A549 (cell line): ENCODE measurements around the gene RPS6KA4. TPM values are rescaled to one million over a fixed set of nuclear protein-coding genes. Genes with fewer than 3 reads are reported as not detected.

Experiments
- ATAC-seq, 2 experiments: fragments of 200-7000 bp in 1 of 2; fragments of >200 bp in 1 of 2; cut with Nextera tagmentation in 1 of 2; cut with Tn5 transposase in 1 of 2; 3 replicates each; pipeline versions ENCODE4 v1.8.0 to v1.9.1; 2018 to 2020; ENCODE audit warnings: mild to moderate bottlenecking in 1 of 2, moderate library complexity in 1 of 2
- CTCF ChIA-PET: fragments of 300-600 bp; sonication (Branson Sonifier 250); formaldehyde crosslinking; extraction: SDS; loops from one replicate; lab custom pipeline; 2021; ENCODE audit warnings: antibody characterized with exemption, inconsistent platforms; lab: Yijun Ruan, JAX
- POLR2A ChIA-PET: fragments of 350-600 bp; formaldehyde crosslinking; extraction: SDS; loops from one replicate; lab custom pipeline; 2021; ENCODE audit warnings: antibody characterized with exemption, inconsistent platforms; lab: Yijun Ruan, JAX
- DNase-seq, 2 experiments: peaks; one replicate each; pipeline versions ENCODE4 v3.0.0 to v3.0.0-alpha.2; 2011 to 2016; ENCODE audit warnings: low read depth in 1 of 2, low spot score in 1 of 2
- FAIRE-seq: peaks from 2 replicates; lab custom pipeline; 2011; peaks lifted over from hg19 to GRCh38; lab: Jason Lieb, UNC
- H3K27ac ChIP-seq, 2 experiments: fragments of >200 bp; sonication (Bioruptor Twin); formaldehyde crosslinking; 3 replicates each; pipeline ENCODE4 v1.5.1; 2016 to 2017
- H3K4me1 ChIP-seq: fragments of >200 bp; sonication (Bioruptor Twin); formaldehyde crosslinking; 3 replicates; pipeline ENCODE4 v1.6.1; 2016
- H3K4me2 ChIP-seq: fragments of >200 bp; sonication (Bioruptor Twin); formaldehyde crosslinking; 3 replicates; pipeline ENCODE4 v1.6.1; 2016
- H3K4me3 ChIP-seq: fragments of >200 bp; sonication (Bioruptor Twin); formaldehyde crosslinking; 3 replicates; pipeline ENCODE4 v1.5.1; 2016
- H3K9me3 ChIP-seq: fragments of >200 bp; sonication (Bioruptor Twin); formaldehyde crosslinking; 3 replicates; pipeline ENCODE4 v1.6.1; 2016
- CBX8 ChIP-seq: fragments of 200-600 bp; sonication (generic); IDR thresholded peaks from 2 replicates; pipeline ENCODE4 v1.6.1; 2016
- ESRRA ChIP-seq: fragments of 150-350 bp; IDR thresholded peaks from 2 replicates; pipeline ENCODE4 v1.6.1; 2014; ENCODE audit warnings: mild to moderate bottlenecking, low read length, borderline replicate concordance
- GATA3 ChIP-seq: IDR thresholded peaks from 2 replicates; pipeline ENCODE4 v1.6.1; 2012; ENCODE audit warnings: borderline replicate concordance
- HDAC2 ChIP-seq: fragments of 200-600 bp; sonication (generic); IDR thresholded peaks from 2 replicates; pipeline ENCODE4 v1.6.1; 2016
- HOXB5 ChIP-seq: fragments of 250-450 bp; sonication (Bioruptor Pico); IDR thresholded peaks from 2 replicates; pipeline ENCODE4 v1.5.0; 2020; ENCODE audit warnings: mild to moderate bottlenecking, moderate library complexity
- MYC ChIP-seq: IDR thresholded peaks from 2 replicates; pipeline ENCODE4 v1.6.1; 2012; ENCODE audit warnings: mild to moderate bottlenecking, inconsistent platforms, low read length, improper control_type of control experiment, borderline replicate concordance
- PHF8 ChIP-seq: fragments of 200-600 bp; sonication (generic); IDR thresholded peaks from 2 replicates; pipeline ENCODE4 v1.6.1; 2016; ENCODE audit warnings: low read depth, mild to moderate bottlenecking, antibody characterized with exemption, moderate library complexity, borderline replicate concordance
- POLR2AphosphoS2 ChIP-seq: conservative IDR thresholded peaks from 2 replicates; pipeline ENCODE4 v1.6.1; 2012; ENCODE audit warnings: low read length, improper control_type of control experiment, inconsistent platforms
- RNF2 ChIP-seq: fragments of 200-600 bp; sonication (generic); IDR thresholded peaks from 2 replicates; pipeline ENCODE4 v1.6.1; 2016; ENCODE audit warnings: low read depth, mild to moderate bottlenecking, antibody characterized with exemption, moderate library complexity, borderline replicate concordance
- SMC3 ChIP-seq: fragments of >200 bp; sonication (Bioruptor Twin); formaldehyde crosslinking; IDR thresholded peaks from 3 replicates; pipeline ENCODE4 v1.6.1; 2018; ENCODE audit warnings: inconsistent platforms
- SREBF2 ChIP-seq: fragments of 450-650 bp; IDR thresholded peaks from 2 replicates; pipeline ENCODE4 v1.6.1; 2014; ENCODE audit warnings: mild to moderate bottlenecking, moderate library complexity
- WGBS: methylation state at CpG from one replicate; pipeline ENCODE4 v1.1.6; 2017; ENCODE audit errors: missing lambda C conversion rate; 5-methylcytosine and 5-hydroxymethylcytosine counted together
- polyA plus RNA-seq, 4 experiments: library from polyadenylated mRNA; depleted of rRNA in 3 of 4; stranded (reverse); fragments of >200 nt; fragmentation: RNase III in 1 of 4; extraction: RNeasy Plus Mini Kit Qiagen cat#74134 plus additional on column Dnase treatment in 1 of 4; gene quantifications; 2 replicates in 3 of 4; 3 replicates in 1 of 4; pipeline ENCODE4 v1.2.3, GENCODE V29; 2011 to 2017
- TF ChIP-seq, protein P1 (sequence below): fragments of >200 bp; sonication (Bioruptor Twin); formaldehyde crosslinking; IDR thresholded peaks from 3 replicates; pipeline ENCODE4 v1.6.1; 2016
- TF ChIP-seq, protein P2 (sequence below): fragments of 200-600 bp; sonication (generic); IDR thresholded peaks from 2 replicates; pipeline ENCODE4 v1.6.1; 2016; ENCODE audit warnings: antibody characterized with exemption, mild to moderate bottlenecking, moderate library complexity
- TF ChIP-seq, protein P3 (sequence below): fragments of 450-650 bp; IDR thresholded peaks from 2 replicates; pipeline ENCODE4 v1.6.1; 2014; ENCODE audit warnings: antibody characterized with exemption
- TF ChIP-seq, protein P4 (sequence below): IDR thresholded peaks from 2 replicates; pipeline ENCODE4 v1.6.1; 2012
- TF ChIP-seq, protein P5 (sequence below): fragments of 250-450 bp; sonication (Bioruptor Pico); IDR thresholded peaks from 2 replicates; pipeline ENCODE4 v1.5.0; 2020; ENCODE audit warnings: low read depth, mild to moderate bottlenecking, moderate library complexity

Gene RPS6KA4
- polyA plus RNA-seq, 2 of the 4 experiments (the other 2 are of a cell fraction) = 21.4 to 35.9 TPM

DNA sequence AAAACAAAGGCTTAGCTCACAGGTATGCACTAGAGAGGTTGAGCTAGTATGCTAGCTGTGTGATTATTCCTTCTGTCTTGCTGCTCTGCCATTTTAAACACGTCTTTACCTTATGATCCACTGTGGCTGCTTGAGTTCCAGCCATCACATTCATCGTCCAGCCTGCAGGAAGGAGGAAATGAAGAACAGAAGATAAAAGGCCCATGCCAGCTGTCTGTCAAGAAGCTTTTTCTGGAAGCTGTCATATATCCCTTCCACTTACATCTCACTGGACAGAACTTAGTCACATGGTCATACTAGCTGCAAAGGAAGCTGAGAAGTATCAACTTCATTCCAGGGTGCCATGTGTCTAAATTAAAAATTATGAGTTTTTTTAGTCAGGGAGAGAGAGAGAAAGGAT is 31.6 kb upstream of the RPS6KA4 start:
- 87% methylated on average over 2 of the region's 2 CpGs for WGBS
- H3K4me3 ChIP-seq = no peak overlapping the region
- ATAC-seq = no peak
- TF ChIP-seq CBX8 (no peak), HDAC2 (no peak), HOXB5 (no peak), POLR2AphosphoS2 (no peak), ESRRA (no peak), GATA3 (no peak), MYC (no peak), SREBF2 (no peak), SMC3 (no peak)
- TF ChIP-seq, protein P1, sequence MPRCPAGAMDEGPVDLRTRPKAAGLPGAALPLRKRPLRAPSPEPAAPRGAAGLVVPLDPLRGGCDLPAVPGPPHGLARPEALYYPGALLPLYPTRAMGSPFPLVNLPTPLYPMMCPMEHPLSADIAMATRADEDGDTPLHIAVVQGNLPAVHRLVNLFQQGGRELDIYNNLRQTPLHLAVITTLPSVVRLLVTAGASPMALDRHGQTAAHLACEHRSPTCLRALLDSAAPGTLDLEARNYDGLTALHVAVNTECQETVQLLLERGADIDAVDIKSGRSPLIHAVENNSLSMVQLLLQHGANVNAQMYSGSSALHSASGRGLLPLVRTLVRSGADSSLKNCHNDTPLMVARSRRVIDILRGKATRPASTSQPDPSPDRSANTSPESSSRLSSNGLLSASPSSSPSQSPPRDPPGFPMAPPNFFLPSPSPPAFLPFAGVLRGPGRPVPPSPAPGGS = no peak
- TF ChIP-seq, protein P2, sequence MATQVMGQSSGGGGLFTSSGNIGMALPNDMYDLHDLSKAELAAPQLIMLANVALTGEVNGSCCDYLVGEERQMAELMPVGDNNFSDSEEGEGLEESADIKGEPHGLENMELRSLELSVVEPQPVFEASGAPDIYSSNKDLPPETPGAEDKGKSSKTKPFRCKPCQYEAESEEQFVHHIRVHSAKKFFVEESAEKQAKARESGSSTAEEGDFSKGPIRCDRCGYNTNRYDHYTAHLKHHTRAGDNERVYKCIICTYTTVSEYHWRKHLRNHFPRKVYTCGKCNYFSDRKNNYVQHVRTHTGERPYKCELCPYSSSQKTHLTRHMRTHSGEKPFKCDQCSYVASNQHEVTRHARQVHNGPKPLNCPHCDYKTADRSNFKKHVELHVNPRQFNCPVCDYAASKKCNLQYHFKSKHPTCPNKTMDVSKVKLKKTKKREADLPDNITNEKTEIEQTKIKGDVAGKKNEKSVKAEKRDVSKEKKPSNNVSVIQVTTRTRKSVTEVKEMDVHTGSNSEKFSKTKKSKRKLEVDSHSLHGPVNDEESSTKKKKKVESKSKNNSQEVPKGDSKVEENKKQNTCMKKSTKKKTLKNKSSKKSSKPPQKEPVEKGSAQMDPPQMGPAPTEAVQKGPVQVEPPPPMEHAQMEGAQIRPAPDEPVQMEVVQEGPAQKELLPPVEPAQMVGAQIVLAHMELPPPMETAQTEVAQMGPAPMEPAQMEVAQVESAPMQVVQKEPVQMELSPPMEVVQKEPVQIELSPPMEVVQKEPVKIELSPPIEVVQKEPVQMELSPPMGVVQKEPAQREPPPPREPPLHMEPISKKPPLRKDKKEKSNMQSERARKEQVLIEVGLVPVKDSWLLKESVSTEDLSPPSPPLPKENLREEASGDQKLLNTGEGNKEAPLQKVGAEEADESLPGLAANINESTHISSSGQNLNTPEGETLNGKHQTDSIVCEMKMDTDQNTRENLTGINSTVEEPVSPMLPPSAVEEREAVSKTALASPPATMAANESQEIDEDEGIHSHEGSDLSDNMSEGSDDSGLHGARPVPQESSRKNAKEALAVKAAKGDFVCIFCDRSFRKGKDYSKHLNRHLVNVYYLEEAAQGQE = no peak
- TF ChIP-seq, protein P3, sequence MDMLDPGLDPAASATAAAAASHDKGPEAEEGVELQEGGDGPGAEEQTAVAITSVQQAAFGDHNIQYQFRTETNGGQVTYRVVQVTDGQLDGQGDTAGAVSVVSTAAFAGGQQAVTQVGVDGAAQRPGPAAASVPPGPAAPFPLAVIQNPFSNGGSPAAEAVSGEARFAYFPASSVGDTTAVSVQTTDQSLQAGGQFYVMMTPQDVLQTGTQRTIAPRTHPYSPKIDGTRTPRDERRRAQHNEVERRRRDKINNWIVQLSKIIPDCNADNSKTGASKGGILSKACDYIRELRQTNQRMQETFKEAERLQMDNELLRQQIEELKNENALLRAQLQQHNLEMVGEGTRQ = no peak
- TF ChIP-seq, protein P4, sequence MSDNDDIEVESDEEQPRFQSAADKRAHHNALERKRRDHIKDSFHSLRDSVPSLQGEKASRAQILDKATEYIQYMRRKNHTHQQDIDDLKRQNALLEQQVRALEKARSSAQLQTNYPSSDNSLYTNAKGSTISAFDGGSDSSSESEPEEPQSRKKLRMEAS = no peak
- no peak overlapping the region for H3K27ac ChIP-seq
- peaks cover 16% of the 10 kb centered on the region for H3K4me1 ChIP-seq
- H3K9me3 ChIP-seq = no peaks in the 10 kb centered on the region
- no peak overlapping the region for H3K4me2 ChIP-seq
- ChIA-PET CTCF (interaction anchor here (1.0 to 13.4 kb wide), 3 partner anchors 9 to 25 kb away, joined by 11 to 312 read pairs (median 55); partner anchors contain the start of genes CATSPERZ, CCDC88B, ESRRA and PRDX5), POLR2A (interaction anchor here (1.5 kb wide), 1 partner anchor 9 kb away, joined by 11 read pairs; the partner anchor contains the start of gene PRDX5)
- DNase-seq = no peak
- no peak for FAIRE-seq

DNA sequence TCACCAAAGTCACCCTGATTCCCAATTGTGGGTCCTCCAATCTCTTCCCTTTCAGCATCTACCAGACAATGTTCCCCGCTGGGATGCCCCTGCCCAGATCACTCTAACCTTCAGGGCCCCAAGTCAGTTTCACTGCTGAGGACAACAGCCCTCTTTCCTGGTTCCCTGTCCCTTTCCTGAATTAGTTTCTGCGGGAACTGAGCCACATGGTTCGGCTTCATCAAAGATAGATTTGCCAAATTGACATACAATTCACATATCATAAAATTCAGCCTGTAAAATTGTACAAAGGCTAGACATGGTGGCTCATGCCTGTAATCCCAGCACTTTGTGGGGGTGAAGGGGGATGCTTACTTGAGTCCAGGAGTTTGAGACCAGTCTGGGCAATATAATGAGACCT is 31.0 kb upstream of the RPS6KA4 start:
- no peak overlapping the region for H3K4me3 ChIP-seq
- no peak overlapping the region for H3K4me2 ChIP-seq
- no peaks in the 10 kb centered on the region for H3K9me3 ChIP-seq
- TF ChIP-seq GATA3 = no peak
- TF ChIP-seq PHF8 = no peak
- TF ChIP-seq RNF2 = no peak
- TF ChIP-seq, protein P5, sequence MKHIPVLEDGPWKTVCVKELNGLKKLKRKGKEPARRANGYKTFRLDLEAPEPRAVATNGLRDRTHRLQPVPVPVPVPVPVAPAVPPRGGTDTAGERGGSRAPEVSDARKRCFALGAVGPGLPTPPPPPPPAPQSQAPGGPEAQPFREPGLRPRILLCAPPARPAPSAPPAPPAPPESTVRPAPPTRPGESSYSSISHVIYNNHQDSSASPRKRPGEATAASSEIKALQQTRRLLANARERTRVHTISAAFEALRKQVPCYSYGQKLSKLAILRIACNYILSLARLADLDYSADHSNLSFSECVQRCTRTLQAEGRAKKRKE = no peak
- FAIRE-seq (no peak), ATAC-seq (no peak), DNase-seq (no peak)
- no peak overlapping the region for H3K27ac ChIP-seq
- ChIA-PET CTCF (interaction anchor here (6.9 to 33.9 kb wide), 3 partner anchors 18 to 25 kb away, joined by 55 to 996 read pairs (median 312); partner anchors contain the start of genes CATSPERZ, CCDC88B, ESRRA and PRDX5), POLR2A (interaction anchor here (1.5 kb wide), 1 partner anchor 10 kb away, joined by 11 read pairs; the partner anchor contains the start of gene PRDX5)
- H3K4me1 ChIP-seq = peaks cover 20% of the 10 kb centered on the region
- WGBS = 91% methylated on average over 3 of the region's 3 CpGs
